Adrenal gland (tissue), 12 donors: Measurements from ENCODE around the gene SIGLEC12. TPM values are rescaled to one million over a fixed set of nuclear protein-coding genes. Genes with fewer than 3 reads are reported as not detected.

Experiments
- DNase-seq, 7 donors: peaks; one replicate each; pipeline ENCODE4 v3.0.0-alpha.2; 2019 to 2020
- H3K27ac ChIP-seq, 5 donors: fragments of 200-600 bp; sonication (generic) in 4 of 5; 1 replicate in 3 of 5; 2 replicates in 2 of 5; pipeline versions ENCODE4 v1.5.1 to v1.8.0; 2016 to 2020; ENCODE audit warnings: mild to moderate bottlenecking in 1 of 5
- H3K27me3 ChIP-seq: fragments of 200-600 bp; 2 replicates; pipeline ENCODE4 v1.8.0; 2021
- H3K36me3 ChIP-seq, 2 donors: fragments of 200-600 bp; replicated peaks in 1 of 2; 1 replicate in 1 of 2; 2 replicates in 1 of 2; pipeline versions ENCODE4 v1.5.1 to v1.8.0; 2018 to 2022
- H3K4me1 ChIP-seq, 2 donors: fragments of 200-600 bp; replicated peaks in 1 of 2; 1 replicate in 1 of 2; 2 replicates in 1 of 2; pipeline versions ENCODE4 v1.5.1 to v1.8.0; 2018 to 2021
- H3K4me3 ChIP-seq, 4 donors: fragments of 200-600 bp; sonication (generic) in 3 of 4; one replicate each; pipeline ENCODE4 v1.5.1; 2016 to 2018
- H3K9me3 ChIP-seq, 3 donors: fragments of 200-600 bp; sonication (generic) in 1 of 3; replicated peaks in 1 of 3; 1 replicate in 2 of 3; 2 replicates in 1 of 3; pipeline versions ENCODE4 v1.5.1 to v1.8.0; 2016 to 2021
- CTCF ChIP-seq, 6 experiments: fragments of 450-650 bp in 4 of 6; fragments of 200-600 bp in 2 of 6; sonication (generic) in 1 of 6; IDR thresholded peaks; 1 replicate in 5 of 6; 2 replicates in 1 of 6; pipeline versions ENCODE4 v1.5.1 to v1.8.0; 2016 to 2021; ENCODE audit warnings: antibody characterized with exemption in 6 of 6, mild to moderate bottlenecking in 2 of 6, moderate library complexity in 1 of 6
- POLR2A ChIP-seq, 2 donors: fragments of 450-650 bp; IDR thresholded peaks; one replicate each; pipeline ENCODE4 v1.6.1; 2017; ENCODE audit warnings: antibody characterized with exemption in 2 of 2, mild to moderate bottlenecking in 2 of 2, moderate library complexity in 1 of 2
- WGBS, 4 donors: extraction: QIAGEN DNeasy Blood & Tissue Kit in 2 of 4; methylation state at CpG; one replicate each; pipeline versions ENCODE4 v1.1.5 to v1.1.7; 2013 to 2017; 5-methylcytosine and 5-hydroxymethylcytosine counted together
- intact Hi-C, 2 donors: fragments of 100-400 bp; cut with DNase I; formaldehyde crosslinking; loops; one replicate each; pipeline versions ENCODE4 v1.14.1 to v1.15.0; 2022 to 2023
- polyA plus RNA-seq, 3 donors: library from polyadenylated mRNA; stranded (reverse); fragments of 200-250 nt in 2 of 3; fragments of 350-450 nt in 1 of 3; fragmentation: Illumina TruSeq in 1 of 3; extraction: RNeasy Lipid Tissue Mini Kit (QIAGEN cat#74804) in 1 of 3; gene quantifications; one replicate each; pipeline ENCODE4 v1.2.3, GENCODE V29; 2013 to 2014
- total RNA-seq, 9 donors: library from RNA; depleted of rRNA in 4 of 9; stranded (reverse); fragments of >200 nt in 4 of 9; fragments of 120-200 nt in 1 of 9; fragmentation: NEBNext Ultra II Directional in 1 of 9; extraction: Animal tissue kit (Norgen Biotek cat#: 25700) in 1 of 9; gene quantifications; one replicate each; pipeline versions ENCODE4 v1.1.0 to v1.2.4, GENCODE V29; 2013 to 2023
- donor health status: healthy with polysubstance abuse.
- donor health status: Bipolar disorder and iron deficiency.
- donor health status: DM: yes; HTN: yes; CAD: no.
- donor health status: DM: no; HTN: no; CAD: no.
- donor health status: DM: no; HTN: no; CAD: no.
- donor health status: DM: yes; HTN: yes; CAD: no.

The SIGLEC12 gene
- total and polyA plus RNA-seq, 12 donors = 0.30 to 3.1 (median 0.82) TPM; not detected in 2

- intact Hi-C loops = no loop called here
- TF ChIP-seq POLR2A (IDR thresholded peaks at IDR 0.05) (no peak), CTCF (IDR thresholded peaks at IDR 0.05) (no peak)
- Histone ChIP-seq H3K9me3 (no peaks in the 10 kb centered on the region), H3K27ac (no peak overlapping the region), H3K4me3 (no peak overlapping the region), H3K4me1 (no peaks in the 10 kb centered on the region), H3K36me3 (no peaks in the 10 kb centered on the region), H3K27me3 (no peaks in the 10 kb centered on the region)
- WGBS, 4 donors = 11 to 16% (median 13%) methylated on average over 6 of the region's 6 CpGs
- no peak for DNase-seq
These were observed 9.8 kb upstream of the SIGLEC12 start for GRCh38 chr19:51511353-51511752.

- H3K27ac ChIP-seq = no peak overlapping the region
- H3K27me3 ChIP-seq = no peaks in the 10 kb centered on the region
- no peaks in the 10 kb centered on the region for H3K36me3 ChIP-seq
- no peaks in the 10 kb centered on the region for H3K9me3 ChIP-seq
- intact Hi-C loops = no loop called here
- 31 to 44% (median 40%) methylated on average over 5 to 7 of the region's 7 CpGs for WGBS, 4 donors
- no peak for TF ChIP-seq CTCF (IDR thresholded peaks at IDR 0.05)
- no peak for TF ChIP-seq POLR2A (IDR thresholded peaks at IDR 0.05)
- H3K4me3 ChIP-seq = no peak overlapping the region
- no peak for DNase-seq
- H3K4me1 ChIP-seq = no peaks in the 10 kb centered on the region
These were observed 8.4 kb upstream of the SIGLEC12 start for GRCh38 chr19:51509823-51510660.

GRCh38 chr19:51508059-51508733 lies 6.6 kb upstream of the SIGLEC12 start:
- Histone ChIP-seq H3K36me3 (no peaks in the 10 kb centered on the region), H3K9me3 (no peaks in the 10 kb centered on the region), H3K4me3 (no peak overlapping the region), H3K4me1 (no peaks in the 10 kb centered on the region), H3K27me3 (no peaks in the 10 kb centered on the region), H3K27ac (no peak overlapping the region)
- TF ChIP-seq POLR2A (IDR thresholded peaks at IDR 0.05) (no peak), CTCF (IDR thresholded peaks at IDR 0.05) (no peak)
- intact Hi-C loops = no loop called here
- 41 to 75% (median 46%) methylated on average over 2 to 3 of the region's 3 CpGs for WGBS, 4 donors
- no peak for DNase-seq

- H3K36me3 ChIP-seq = no peaks in the 10 kb centered on the region
- WGBS, 4 donors = 52 to 62% (median 54%) methylated on average over 6 of the region's 6 CpGs
- H3K27ac ChIP-seq = no peak overlapping the region
- H3K4me1 ChIP-seq = no peaks in the 10 kb centered on the region
- no peak overlapping the region for H3K4me3 ChIP-seq
- TF ChIP-seq CTCF (IDR thresholded peaks at IDR 0.05) = no peak
- no peak for TF ChIP-seq POLR2A (IDR thresholded peaks at IDR 0.05)
- intact Hi-C loops = no loop called here
- no peaks in the 10 kb centered on the region for H3K27me3 ChIP-seq
- no peaks in the 10 kb centered on the region for H3K9me3 ChIP-seq
- DNase-seq = no peak
These were observed 6.0 kb upstream of the SIGLEC12 start for GRCh38 chr19:51507640-51508058.
